Amygdala (tissue), 56 donors: Measurements from ENCODE around the gene CMSS1.
A peak's percentile ranks its signal among the peaks of the same experiment; 100 is the strongest.

Source experiments
- DNase-seq, 56 donors: peaks; one replicate each; lab custom pipeline; 2025; lab: John Stamatoyannopoulos, UW

The CMSS1 gene

DNA sequence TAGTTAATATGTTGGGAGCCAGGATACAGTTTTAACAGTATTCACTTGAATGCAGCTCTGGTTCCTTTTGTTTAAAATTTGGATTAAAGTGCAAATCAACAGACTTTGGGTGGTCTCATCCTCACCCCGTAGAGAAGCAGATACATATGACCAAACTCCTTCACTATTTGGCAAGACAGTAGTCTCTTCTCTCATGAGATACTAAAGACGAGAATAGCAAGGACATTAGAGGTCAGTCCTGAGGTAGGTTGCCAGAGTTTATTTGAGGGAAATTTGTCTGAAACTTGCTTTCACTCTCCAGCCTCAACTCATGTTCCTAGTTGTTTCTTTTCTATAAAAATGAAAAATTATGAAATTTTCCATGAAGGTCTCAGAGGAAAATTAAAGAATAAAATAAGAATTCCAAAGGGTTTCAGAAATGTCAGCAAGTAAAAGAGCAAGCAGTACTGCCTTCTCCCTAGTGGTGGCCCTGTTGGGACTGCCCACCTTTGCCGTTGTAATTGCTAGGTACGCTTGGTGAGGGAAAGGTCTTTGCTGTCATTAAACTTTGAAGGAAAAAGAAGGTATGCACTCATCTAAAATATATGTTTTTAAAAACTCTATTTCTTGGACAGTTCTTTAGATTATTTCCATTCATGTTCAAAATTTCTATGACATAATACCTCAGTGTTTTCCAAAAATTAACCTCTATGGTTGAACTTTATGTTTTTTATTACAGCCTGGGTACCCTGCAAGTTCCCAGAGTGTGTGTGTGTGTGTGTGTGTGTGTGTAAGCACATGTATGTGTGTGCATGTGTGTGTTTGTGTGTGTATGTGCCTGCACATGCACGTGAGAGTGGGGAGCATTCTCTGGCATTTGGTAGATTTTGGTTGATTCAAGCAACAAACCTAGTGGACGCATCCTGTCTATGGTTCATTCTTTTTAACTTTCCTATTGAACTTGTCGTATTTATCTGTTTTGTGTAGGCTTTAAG lies 111.4 kb downstream of the CMSS1 start:
- DNase-seq, result no peak

DNA sequence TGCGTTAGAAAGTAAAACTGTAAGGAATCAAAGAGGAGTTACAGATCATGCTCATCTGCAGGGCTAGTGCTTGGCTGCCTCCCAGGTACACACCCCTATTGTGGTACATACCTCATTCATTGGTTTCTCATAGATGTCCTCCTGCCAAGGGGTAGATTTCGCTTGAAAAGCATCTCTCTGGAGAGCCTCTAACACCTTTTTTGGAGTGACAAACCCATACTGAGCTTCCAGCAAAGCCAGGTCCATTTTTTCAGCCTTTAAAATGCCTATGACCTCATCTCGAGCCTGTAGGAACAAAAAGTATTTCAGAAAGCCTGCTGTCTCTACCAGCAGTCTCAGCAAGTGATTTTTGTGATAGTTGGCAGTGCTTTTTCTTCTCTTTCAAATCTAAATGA lies 112.1 kb downstream of the CMSS1 start:
- DNase-seq, result peak in 4 of 56 donors; percentile 20 to 44 (median 27)

DNA sequence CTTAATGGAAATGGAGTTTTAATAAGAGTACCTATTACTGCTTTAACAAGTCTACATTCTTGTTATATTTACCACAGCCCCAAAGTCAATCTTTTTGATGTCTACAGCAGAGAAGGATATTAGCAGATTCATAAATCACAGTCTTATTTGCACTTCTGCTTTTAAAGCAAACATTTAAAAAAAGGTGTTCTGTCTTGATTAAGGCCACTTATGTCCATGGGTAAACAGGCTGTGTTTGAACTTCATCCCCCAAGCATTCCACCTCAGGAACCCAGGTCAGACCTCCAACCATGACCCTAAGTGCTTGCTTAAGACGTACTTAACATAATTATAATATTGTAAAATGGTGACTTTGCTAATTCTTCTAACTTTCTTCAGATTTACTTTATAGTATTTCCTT lies 113.4 kb downstream of the CMSS1 start:
- DNase-seq, result no peak

DNA sequence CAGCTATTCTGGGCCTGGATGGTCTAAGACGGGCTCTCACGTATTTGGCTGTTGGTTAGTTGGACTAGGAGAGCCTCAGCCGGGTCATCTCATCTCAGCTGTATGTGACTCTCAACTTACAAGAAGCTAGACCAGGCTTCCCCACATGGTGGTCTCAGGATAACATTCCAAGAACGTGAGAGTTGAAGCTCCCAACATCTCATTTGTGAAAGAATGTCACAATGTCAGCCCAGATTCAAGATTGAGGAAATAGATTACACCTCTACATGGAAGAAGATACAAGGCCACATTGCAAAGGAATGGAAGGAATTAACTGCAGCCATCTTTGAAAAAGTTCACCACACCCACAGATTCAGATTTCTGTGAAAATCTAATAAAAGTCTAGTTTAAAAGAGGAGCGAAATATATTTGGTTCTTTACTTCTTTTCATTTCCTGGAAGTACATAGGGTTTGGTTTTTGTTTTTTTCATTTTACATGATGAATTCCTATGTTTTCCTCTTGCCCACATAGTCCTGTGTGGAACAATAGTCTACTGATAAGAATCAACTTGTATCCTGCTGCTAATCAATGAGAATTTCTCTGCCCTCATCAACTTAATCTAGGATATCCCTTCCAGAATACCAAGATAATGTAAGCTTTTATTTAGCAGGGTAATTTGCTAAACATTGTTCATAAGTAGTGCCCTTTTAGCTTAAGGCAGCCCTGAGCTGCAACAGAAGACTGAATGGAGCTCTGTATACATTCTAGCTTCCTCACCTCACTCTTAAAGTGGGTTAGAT lies 116.5 kb downstream of the CMSS1 start:
- no peak for DNase-seq

DNA sequence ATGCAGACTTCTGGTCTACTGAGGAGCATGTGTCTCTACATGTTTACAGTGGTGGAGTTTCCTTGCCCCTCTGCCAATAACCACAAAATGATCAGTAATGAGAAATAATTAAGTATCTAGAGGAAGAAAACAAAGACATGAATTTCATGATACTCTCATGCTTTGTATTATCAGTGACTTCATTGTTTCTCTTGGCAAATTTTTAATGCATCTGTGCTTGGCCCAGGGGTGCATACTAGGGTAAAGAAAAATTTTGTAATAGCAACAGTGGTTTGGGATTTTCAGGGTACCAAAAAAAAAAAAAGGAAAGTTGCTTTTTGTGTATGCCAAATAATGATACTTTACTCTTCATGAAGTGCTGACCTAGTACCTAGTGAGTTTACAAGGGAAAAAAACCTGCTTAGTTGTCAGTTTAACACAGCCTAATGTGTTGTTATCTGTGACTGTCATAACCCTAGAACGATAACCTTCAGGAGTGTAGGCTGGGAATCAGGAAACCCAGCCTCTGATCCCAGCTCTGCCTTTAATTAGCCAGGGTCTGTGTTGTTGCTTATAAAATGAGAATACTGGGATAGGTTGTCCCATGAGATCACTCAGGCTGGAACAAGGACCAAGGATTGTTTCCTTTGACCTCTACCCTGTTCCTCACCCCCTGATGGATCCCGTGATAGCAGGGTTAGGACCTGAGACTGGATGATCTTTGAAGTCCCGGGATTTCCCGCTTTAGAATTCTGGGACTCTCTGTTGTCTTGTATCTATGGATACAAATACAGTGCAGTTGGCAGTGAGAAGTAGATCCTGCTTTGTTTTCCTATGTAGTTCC lies 117.5 kb downstream of the CMSS1 start:
- DNase-seq, result no peak

DNA sequence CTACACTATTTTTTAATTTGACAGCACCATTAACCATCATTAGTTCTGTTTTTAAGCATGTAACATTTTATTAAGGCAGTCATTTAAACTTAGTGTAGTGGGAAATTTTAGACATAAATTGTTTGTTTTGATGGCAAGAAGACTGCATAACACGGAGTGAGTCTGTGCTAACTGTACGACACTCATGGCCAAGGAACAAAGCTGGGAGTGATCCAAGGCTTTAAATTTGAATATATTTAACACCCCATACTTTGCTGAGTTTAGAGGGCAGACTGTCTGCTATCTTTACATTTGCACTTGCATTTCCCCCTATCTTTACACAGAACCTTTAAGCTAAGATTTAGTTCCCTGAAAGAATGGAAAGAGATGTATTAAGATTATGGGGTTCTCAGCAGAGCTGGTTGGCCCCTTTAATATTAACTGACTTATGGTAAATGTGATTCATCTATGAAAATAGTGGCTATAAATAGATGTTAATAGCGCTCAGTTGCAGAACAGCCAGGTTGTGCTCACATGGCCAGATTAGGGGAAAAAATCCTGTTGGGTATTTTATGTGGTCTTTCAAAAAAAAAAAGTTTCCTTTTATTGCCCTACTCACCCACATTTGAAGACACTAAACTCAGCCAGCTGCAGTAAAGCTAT lies 120.7 kb downstream of the CMSS1 start:
- DNase-seq, result no peak

DNA sequence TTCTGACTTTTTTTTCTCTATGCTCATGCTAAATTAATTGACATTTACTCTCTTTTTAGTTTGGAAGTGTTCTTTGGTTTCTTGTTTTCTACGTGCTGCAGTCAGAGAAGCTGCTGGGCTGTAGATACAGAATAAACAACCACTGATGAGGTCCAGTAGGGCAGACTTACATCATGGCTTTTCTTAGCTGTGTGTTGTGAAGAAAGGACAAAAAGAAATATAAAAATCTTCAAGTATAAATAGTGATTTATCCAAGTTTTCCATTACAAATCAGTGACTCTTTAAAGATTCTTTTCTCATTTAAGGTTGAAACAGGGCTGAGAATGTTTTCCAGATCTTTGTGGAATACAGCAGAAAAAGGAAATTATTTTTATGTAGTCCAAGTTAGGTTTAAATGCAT lies 122.2 kb downstream of the CMSS1 start:
- DNase-seq, result no peak

DNA sequence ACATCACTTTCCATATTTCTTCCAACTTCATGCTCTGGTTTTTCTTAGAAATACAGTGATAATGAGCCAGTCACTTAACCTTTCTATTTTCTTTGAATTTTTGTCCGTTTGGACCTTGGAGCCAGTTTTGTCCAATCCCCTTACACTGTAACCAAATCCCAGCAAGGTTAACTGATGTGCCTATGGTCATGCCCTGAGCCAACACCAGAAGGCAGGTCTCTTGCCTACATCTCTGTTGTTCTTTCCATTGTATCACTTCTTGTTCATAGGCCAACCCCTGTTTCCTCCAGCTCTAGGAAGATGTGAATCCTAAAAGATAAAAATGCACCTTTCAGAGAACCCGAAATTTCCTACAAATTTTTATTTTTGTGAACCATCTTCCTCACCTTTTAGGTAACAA lies 122.7 kb downstream of the CMSS1 start:
- DNase-seq, result no peak

DNA sequence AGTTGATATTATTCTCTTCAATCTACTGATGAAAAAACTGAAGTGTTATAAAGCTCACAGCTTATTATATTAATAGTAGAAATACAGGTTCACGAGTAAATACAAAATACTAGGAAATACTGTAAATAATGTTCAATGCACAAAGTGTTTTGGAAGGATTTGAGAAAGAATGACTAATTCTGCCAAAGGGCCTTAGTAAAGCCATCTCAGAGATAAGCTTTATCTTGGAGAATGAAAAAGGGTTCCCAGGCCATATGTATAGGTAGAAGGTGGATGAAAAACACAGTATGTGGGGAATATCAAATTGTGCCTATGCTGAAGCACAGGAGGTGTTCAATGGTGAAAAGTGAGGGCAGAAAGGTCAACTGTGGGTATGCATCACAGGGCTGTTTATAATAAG lies 123.5 kb downstream of the CMSS1 start:
- no peak for DNase-seq

DNA sequence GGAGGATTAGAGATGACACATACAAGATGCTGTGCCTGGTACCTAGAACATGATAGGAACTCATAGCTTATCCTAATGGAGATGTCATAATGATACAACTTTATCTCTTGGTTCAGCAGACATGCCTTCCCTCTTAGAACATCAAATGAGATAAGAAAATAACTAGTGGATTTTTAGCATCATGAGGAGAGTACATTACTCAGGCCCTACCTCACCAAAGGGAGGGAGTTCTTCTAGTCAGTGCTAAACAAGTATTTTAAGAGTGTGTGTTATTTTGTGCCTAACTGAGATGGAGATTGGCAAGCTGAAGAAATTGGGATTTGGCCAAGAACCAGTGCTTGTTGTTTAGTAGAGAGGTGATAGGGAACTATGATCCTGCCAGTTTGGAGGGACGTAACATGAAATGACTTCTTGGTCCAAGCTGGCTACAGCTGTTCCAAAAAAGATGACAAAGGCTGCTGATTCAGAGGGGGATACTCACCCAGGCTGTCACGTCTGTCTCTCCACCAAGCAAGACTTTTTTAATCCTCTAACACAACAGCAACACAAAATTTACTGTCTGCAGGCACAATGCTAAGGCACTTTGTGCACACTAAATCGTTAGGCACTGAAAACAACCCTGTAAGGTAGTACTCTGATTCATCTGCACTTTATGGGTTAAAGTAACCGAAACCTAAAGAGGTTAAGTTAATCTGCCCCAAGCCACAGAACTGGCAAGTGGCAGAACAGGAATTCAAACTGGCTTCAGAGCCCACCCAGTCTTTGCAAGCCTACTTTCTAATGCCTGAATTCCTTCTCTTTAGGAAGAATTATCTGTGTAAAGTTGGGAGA lies 126.5 kb downstream of the CMSS1 start:
- peak in 1 of 56 donors; percentile 8 for DNase-seq

DNA sequence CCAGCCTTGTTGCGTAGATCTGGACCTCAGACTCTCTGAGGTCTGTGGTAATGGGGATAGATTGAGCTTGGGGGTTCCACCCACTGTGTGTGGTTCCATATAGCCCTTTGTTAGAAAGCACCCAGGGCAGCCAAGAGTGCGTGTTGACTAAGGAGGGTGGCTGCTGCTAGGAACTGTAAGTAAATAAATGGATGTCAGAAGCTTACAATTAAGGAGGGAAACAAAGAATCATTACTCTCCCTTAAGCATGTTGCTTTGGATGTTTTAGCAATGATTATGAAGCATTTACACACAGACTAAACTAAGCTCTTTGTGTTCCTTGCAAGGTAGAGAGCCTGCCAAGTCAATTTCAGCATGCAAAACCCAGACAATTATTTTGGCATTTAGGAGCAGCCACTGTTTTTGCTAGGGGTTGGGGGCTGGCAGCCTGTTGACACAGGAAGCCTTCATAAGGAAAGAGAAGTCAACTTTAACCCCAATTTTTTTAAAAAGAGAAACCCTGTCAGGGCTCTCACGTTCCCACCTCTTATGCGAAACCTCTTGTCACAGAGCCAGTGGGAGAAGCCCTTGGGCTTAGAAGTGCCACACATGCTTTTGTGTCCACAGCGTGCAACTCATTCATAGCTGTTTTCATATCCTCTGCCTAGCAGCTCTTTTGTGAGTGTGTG lies 127.8 kb downstream of the CMSS1 start:
- DNase-seq, result peak in 1 of 56 donors; percentile 2

DNA sequence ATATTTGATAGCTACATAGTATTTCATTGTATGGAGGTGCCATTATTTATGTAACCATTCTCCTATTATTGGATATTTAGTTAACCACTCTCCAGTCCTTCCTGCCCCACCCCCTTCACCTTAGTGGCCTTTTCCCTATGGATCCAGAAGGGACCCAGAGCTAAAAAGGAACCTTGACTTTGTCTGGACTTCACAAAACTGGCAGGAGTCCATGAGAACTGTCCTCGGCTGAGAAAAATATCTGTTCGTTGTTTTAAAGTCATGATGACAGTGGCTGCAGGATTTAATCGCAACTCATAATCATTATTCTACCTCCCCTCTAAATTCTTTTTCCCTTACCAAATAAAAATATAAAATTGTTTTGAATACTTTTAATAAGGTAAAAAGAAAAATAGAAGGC lies 129.7 kb downstream of the CMSS1 start:
- no peak for DNase-seq

DNA sequence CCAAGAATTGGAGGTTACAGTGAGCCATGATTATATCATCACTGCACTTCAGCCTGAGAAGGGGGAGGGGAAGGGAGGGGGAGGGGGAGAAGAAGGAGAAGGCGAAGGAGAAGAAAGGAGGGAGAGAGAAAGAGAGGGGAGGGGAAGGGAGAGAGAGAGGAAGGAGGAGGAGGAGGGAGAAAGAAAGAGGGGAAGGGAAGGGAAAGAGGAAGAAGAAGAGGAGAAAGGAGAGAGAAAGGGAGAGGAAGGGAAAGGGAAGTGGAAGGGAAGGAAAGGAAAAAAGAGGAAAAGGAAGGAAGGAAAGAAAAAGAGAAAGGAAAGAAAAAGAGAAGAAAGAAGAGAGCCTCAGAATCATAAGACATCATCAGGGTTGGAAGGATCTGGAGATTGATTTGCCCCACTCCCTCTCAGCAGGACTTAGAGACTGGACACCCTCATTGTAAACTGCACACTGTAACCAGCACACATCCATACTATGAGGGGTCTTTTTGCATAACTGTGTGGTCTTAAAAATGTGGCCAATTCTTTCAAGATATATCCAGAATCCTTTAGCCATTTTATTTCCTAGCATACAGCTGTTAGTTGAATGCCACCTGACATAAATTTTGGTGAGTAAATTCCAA lies 130.9 kb downstream of the CMSS1 start:
- DNase-seq, result no peak

DNA sequence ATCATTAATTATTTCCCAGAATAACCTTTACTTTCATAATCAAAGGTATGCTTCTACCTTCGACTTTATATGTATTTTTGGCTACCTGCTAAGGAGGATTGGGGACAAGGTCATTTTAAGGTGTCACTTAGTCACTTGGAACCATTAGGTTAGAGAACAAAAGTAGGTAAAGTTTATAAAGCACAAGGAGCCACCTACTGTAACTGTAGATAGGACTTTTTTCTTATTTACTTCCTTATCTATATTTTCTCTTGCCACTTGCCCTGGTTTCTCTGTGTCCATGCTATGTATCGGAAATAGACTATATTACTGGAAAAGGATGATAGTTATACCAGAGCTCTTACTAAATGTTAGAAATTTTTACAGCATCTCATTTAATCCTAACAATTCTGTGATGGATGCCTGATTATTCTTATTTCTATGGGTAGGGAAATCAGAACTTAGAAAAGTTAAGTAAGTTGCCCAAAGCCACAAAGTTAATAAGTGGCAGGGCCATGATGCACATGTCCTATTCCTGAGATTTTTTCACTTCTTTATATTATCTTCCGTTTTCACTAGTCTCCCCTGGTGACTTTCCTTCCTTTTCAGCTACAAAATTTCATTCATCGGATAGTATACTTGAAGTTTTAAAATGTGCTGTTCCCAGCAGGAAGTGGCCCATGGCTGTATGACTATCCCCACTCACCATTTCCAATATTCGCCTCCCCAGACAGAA lies 132.5 kb downstream of the CMSS1 start:
- DNase-seq, result no peak

DNA sequence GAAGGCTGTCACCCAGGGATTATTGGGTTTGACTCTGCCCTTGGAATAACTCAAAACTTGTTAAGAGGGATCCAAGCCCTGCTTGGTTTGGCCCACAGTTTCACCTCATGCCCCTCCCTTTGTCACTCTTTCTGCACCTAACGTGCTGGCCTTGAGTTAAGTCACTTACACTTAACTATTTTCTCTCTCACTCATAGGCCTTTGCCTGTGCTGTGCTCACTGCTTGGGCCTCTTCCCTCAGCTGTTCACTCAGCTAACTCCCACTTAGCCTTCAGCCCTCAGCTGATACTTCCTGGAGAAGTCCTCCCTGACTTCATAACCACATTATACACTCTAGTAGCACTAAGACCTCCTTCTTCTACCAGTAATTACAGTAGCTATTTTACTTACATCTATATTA lies 133.3 kb downstream of the CMSS1 start:
- DNase-seq, result no peak

DNA sequence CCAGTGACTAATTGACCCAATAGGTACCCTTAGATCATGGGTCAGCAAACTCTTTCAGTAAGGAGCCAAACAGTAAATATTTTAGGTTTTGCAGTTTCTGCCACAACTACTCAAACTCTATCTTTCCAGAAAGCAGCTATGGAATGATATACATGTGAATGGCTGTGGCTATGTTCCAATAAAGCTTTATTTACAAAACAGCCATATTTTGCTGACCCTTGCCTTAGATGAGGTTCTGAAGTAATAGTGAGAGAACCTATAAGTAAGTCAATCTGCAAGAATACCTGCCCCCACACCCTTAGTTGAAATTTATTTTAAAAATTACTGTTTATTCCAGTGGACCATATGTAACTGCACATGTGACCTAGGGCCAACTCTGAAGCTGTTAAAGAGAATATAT lies 134.0 kb downstream of the CMSS1 start:
- no peak for DNase-seq

DNA sequence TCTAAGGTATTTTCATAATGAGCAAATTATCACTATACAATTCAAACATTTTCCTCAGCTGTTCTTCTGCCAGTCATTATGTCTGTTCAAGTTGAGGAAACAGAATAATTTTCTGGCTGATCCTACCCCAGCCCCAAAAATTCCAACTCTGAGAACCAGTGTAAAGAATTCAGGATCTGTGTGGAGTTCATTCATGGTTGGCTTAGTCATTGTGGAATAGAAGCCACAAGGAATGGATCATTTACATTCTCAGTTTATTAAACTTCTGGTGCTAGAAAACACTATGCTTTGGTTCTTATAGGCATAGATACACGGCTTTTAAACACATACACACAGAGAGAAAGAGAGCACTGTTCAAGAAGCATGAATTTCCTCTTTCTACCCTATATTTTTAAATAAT lies 134.6 kb downstream of the CMSS1 start:
- DNase-seq, result no peak

DNA sequence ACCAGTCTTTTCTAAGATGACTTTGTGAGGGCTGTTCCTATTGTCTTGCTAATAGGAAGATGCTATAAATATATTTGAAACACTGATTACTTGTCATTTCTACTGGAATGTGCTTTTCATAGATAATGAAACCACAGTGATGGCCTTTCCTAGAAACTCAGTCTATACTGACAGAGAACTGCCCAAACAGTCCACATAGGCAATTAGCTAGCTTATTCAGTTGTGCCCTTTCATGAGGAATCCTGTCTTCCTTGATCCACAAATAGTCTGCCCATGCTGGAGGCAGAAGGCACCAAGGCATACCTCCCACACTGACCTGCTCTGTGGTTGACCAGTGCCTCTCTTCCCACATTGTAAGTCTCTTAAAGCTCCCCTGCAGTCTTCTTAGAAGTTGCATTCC lies 135.9 kb downstream of the CMSS1 start:
- no peak for DNase-seq
